Loucy (cell line): ENCODE results near the gene CAMSAP3.

Source experiments
- EZH2phosphoT487 ChIP-seq: fragments of 200-600 bp; IDR thresholded peaks from 2 replicates; pipeline ENCODE4 v1.6.1; 2018; ENCODE audit warnings: antibody characterized with exemption, mild to moderate bottlenecking, moderate library complexity, borderline replicate concordance
- TF ChIP-seq, protein P1 (sequence below): fragments of 200-600 bp; sonication (generic); conservative IDR thresholded peaks from 2 replicates; pipeline ENCODE4 v1.5.1; 2014; ENCODE audit warnings: mild to moderate bottlenecking, antibody characterized with exemption, low read length

DNA sequence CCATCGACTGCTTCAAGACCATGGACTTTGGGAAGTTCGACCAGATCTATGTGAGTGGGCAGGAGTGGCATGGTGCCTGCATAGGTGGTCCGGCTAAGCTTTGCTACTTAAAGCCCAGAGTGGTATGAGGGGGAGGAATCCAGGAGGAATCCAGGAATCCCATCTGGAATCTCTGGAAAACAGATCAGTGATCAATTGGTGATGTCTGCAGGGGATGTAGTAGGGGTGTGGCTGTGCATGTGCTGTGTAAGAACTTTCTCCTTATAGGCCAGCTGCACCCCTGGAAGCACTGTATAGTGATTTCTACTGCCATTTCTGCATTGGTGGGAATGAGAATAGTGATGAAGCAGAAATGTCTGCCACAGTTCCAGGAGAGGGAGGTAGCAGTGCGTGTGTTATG is 36.6 kb upstream of the CAMSAP3 start:
- TF ChIP-seq, protein P1, sequence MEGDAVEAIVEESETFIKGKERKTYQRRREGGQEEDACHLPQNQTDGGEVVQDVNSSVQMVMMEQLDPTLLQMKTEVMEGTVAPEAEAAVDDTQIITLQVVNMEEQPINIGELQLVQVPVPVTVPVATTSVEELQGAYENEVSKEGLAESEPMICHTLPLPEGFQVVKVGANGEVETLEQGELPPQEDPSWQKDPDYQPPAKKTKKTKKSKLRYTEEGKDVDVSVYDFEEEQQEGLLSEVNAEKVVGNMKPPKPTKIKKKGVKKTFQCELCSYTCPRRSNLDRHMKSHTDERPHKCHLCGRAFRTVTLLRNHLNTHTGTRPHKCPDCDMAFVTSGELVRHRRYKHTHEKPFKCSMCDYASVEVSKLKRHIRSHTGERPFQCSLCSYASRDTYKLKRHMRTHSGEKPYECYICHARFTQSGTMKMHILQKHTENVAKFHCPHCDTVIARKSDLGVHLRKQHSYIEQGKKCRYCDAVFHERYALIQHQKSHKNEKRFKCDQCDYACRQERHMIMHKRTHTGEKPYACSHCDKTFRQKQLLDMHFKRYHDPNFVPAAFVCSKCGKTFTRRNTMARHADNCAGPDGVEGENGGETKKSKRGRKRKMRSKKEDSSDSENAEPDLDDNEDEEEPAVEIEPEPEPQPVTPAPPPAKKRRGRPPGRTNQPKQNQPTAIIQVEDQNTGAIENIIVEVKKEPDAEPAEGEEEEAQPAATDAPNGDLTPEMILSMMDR = no peak
- TF ChIP-seq EZH2phosphoT487 = no peak
